ENCODE results near the gene ITGA3. TPM values are rescaled to one million over a fixed set of nuclear protein-coding genes. Genes with fewer than 3 reads are reported as not detected.

ITGA3 gene
- total RNA-seq, 2 donors from 2014 or later, result 7.4 to 40.7 TPM

DNA sequence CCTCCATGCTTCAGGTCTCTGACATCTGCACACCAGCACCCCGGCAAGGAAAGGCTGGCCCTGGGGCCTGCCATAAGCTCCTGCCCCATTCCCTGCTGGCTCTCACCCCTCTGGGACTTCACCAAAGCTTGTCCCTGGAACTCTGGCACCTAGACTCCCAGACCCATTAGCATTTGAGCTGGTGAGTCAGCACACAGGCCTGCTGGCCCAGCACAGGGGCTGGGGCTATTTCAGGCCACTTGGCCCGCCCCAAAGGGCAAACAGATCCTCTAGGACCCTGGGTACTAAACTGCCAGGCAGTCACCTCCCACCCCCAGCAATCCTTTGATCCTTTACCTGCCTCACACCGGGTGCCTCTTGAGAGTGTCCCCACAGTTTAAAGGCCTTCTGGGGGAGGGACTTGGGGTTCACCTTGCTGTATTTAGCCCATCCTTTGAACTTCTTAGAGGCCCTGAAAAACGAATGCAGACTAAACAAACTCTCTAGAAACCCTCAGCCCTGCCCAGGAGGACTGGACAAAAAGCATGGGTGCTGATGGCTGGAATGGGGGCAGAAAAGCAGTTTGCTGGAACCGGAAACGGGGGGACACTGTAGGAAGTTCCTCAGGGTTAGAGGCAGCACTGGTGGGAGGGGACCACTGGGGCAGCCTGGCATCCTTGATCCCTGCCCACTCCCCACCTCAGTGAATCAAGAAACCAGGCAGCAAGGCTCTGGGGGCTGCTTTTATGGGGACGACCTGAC is 77.3 kb downstream of the ITGA3 start:
- Mint-ChIP-seq H3K27ac (no peak overlapping the region), H3K36me3 (peaks cover 18 to 24% of the 10 kb centered on the region in 2 donors), H3K9me3 (no peaks in the 10 kb centered on the region)
- DNase-seq (ENCODE audit: low spot score in 2 of 2) (no peak), ATAC-seq (no peak)

DNA sequence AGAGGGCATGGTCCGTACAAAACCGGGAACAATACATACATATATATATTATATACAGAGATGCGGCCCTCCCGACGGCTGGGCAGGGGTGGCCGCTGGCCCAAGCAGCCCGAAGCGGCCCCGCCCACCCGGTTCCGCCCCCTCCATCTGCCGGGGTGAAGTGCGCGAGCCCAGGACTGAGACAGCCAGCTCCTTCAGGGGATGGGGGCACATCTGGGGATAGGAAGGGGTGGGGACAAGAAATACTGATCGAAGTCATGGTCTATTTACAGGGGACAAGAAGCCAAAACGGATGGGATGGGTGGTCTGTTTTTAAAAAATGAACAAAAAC is 77.8 kb downstream of the ITGA3 start:
- DNase-seq (ENCODE audit: low spot score in 2 of 2), result no peak
- no peak for ATAC-seq

GRCh38 chr17:50134206-50135110 is 78.5 kb downstream of the ITGA3 start:
- no peak for DNase-seq (ENCODE audit: low spot score in 2 of 2)
- Mint-ChIP-seq H3K27ac (peak overlapping the region in 1 of 2 donors; percentile 44), H3K9me3 (no peaks in the 10 kb centered on the region), H3K36me3 (peaks cover 24 to 30% of the 10 kb centered on the region in 2 donors)
- ATAC-seq, result no peak

More for the DNA sequence above, 77.8 kb downstream of the ITGA3 start:
- Mint-ChIP-seq H3K27ac (peak overlapping the region in 1 of 2 donors; percentile 44), H3K36me3 (peaks cover 23 to 26% of the 10 kb centered on the region in 2 donors), H3K9me3 (no peaks in the 10 kb centered on the region)

GRCh38 chr17:50135316-50136095 is 79.6 kb downstream of the ITGA3 start:
- Mint-ChIP-seq H3K36me3 (peaks cover 35 to 38% of the 10 kb centered on the region in 2 donors), H3K27ac (peak overlapping the region; percentile 14 to 38), H3K9me3 (no peaks in the 10 kb centered on the region)
- DNase-seq (ENCODE audit: low spot score in 2 of 2) (no peak), ATAC-seq (no peak)

DNA sequence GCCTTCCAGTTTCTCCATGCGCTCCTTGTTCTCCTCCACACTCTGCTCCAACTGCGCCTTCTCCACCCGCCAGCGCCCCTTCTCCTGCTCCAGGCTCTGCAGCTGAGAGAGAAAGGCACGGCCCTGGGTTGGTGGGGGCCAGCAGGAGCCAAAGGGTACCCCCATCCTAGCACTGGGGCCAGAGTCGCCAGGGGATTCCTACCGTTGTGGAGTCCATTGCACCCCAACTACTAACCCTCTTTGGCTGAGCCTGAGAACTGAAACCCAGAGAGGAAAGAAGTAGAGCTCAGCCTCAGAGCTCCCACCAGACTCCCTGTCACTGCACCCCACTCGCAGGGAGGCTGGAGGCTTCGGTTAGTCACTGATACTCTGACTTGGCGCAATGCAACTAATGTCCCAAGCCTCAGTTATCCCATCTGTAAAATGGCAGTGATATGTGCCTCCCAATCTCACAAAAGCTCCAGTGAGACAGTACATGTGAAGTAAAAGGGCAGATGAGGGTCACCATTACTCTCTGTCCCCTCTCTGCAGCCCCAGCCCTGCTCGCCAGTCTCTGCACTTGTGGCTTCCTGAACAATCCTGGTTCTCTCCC is 80.3 kb downstream of the ITGA3 start:
- Mint-ChIP-seq H3K27ac (peak overlapping the region; percentile 38 to 55), H3K36me3 (peaks cover 38 to 42% of the 10 kb centered on the region in 2 donors), H3K9me3 (no peaks in the 10 kb centered on the region)
- ATAC-seq (no peak), DNase-seq (ENCODE audit: low spot score in 2 of 2) (no peak)

DNA sequence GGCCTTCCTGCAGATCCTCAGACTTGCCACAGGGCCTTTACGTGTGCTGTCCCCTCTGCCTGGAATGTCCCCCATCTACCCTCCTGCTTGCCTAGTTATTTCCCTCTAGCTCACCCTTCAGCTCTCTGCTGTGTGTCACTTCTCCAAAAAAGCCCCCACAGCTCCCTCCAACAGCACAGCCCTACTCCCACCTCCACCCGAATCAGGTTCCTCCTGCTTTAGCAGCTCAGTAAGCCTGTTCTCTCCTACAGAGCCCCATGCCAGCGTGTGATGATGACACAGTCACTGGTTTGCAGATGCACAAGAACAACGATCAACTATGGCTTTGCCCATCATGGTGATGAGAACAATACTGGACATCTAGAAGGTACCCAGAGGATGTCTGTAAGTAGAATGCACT is 81.1 kb downstream of the ITGA3 start:
- no peak for ATAC-seq
- Mint-ChIP-seq H3K36me3 (peaks cover 38 to 50% of the 10 kb centered on the region in 2 donors), H3K9me3 (no peaks in the 10 kb centered on the region), H3K27ac (peak overlapping the region; percentile 23 to 94)
- no peak for DNase-seq (ENCODE audit: low spot score in 2 of 2)

DNA sequence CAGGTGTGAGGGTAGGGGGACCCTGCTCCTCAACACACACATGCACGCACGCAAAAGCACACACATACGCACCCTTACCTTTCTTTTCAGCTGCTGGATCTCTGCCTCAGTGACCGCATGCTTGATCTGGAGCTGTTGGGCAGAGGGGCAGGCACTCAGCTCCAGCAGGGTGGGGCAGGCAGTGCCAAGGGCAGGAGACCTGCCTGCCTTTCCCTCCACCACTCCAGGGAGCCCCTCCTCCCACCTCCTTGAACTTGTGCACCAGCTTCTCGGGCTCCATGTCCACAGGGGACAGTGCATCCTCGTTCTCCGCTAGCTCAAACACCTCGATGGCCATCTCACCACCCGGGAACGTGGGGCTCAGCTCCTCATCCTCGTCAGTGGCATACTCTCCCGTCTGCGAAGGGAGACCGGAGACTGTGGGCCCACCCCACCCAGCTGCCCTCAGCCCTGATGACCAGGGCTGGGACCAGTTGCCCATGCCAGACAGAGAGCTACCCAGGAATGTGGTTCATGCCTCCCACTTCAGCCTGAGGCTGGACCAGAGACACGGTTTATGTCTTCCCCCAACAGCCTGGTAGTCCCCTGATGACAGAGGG is 83.4 kb downstream of the ITGA3 start:
- Mint-ChIP-seq H3K27ac (peak overlapping the region; percentile 58 to 72), H3K9me3 (no peaks in the 10 kb centered on the region), H3K36me3 (peaks cover 51 to 61% of the 10 kb centered on the region in 2 donors)
- ATAC-seq (no peak), DNase-seq (ENCODE audit: low spot score in 2 of 2) (no peak)

Other genes starting within 250 kb of the ITGA3 start
- not detected for gene TAC4, start 208.0 kb upstream of the ITGA3 start, total RNA-seq
- under 1 TPM; 0.27 to 0.56 TPM for gene DLX4, start 86.9 kb upstream of the ITGA3 start, total RNA-seq
- under 1 TPM in 1 of 2 donors, not detected in 1; 0.10 TPM for gene DLX3, start 60.9 kb upstream of the ITGA3 start, total RNA-seq
- gene PDK2, start 39.2 kb downstream of the ITGA3 start, total RNA-seq, result 10 to 100 TPM; 14.3 to 18.7 TPM
- 1 to 10 TPM; 1.3 to 4.4 TPM for gene SAMD14, start 74.0 kb downstream of the ITGA3 start, total RNA-seq
- 100 to 1,000 TPM in 1 of 2 donors, 10 to 100 TPM in 1; 74.4 to 112 TPM for gene PPP1R9B, start 94.6 kb downstream of the ITGA3 start, total RNA-seq
- gene SGCA, start 109.9 kb downstream of the ITGA3 start, total RNA-seq, result under 1 TPM; 0.31 to 0.41 TPM
- 1 to 10 TPM in 1 of 2 donors, under 1 TPM in 1; 0.48 to 3.0 TPM for gene COL1A1, start 145.5 kb downstream of the ITGA3 start, total RNA-seq
- under 1 TPM in 1 of 2 donors, not detected in 1; 0.39 TPM for gene TMEM92, start 218.4 kb downstream of the ITGA3 start, total RNA-seq

Data from activated naive CD4-positive, alpha-beta T cell treated with anti-CD3 and anti-CD28 coated beads, Interleukin-2, amount 50 U/mL, for 72 hours (primary cell).